HEK293 (cell line): ENCODE data around the gene TBC1D14.

ENCODE experiments used
- CTCF ChIP-seq: fragments of 450-650 bp; formaldehyde crosslinking; IDR thresholded peaks from 2 replicates; pipeline ENCODE4 v1.5.1; 2016; ENCODE audit warnings: missing biosample characterization, missing genetic modification characterization
- IKZF3 ChIP-seq: fragments of 450-650 bp; IDR thresholded peaks from 2 replicates; pipeline ENCODE4 v1.5.0; 2018; ENCODE audit warnings: missing biosample characterization, mild to moderate bottlenecking, missing genetic modification characterization, moderate library complexity
- REST ChIP-seq: fragments of 450-650 bp; formaldehyde crosslinking; IDR thresholded peaks from 2 replicates; pipeline ENCODE4 v1.5.1; 2016; ENCODE audit warnings: missing biosample characterization, missing genetic modification characterization
- ZNF423 ChIP-seq: fragments of 450-650 bp; formaldehyde crosslinking; IDR thresholded peaks from 2 replicates; pipeline ENCODE4 v1.5.1; 2016; ENCODE audit warnings: missing biosample characterization, missing genetic modification characterization

GRCh38 chr4:6909970-6910339, 329 bp downstream of the TBC1D14 start:
- TF ChIP-seq IKZF3 (no peak), CTCF (tag by site-specific recombination) (no peak), ZNF423 (tag by site-specific recombination) (no peak), REST (no peak)
